HEK293T (cell line): ENCODE results near the gene MGLL.

Experiments
- CTCF ChIA-PET: fragments of 350-600 bp; formaldehyde crosslinking; extraction: SDS; loops from one replicate; lab custom pipeline; 2021; ENCODE audit warnings: antibody characterized with exemption, inconsistent platforms; lab: Yijun Ruan, JAX
- POLR2A ChIA-PET: fragments of 350-600 bp; formaldehyde crosslinking; extraction: SDS; loops from one replicate; lab custom pipeline; 2020; ENCODE audit warnings: antibody characterized with exemption, inconsistent platforms; lab: Yijun Ruan, JAX
- DNase-seq: peaks from one replicate; pipeline ENCODE4 v3.0.0; 2012; ENCODE audit warnings: mixed read lengths; ENCODE audit errors: extremely low spot score
- ARNT ChIP-seq: fragments of 450-650 bp; IDR thresholded peaks from 2 replicates; pipeline ENCODE4 v1.6.1; 2017; ENCODE audit warnings: mild to moderate bottlenecking
- BHLHE40 ChIP-seq: fragments of 450-650 bp; IDR thresholded peaks from 2 replicates; pipeline ENCODE4 v1.6.1; 2016; ENCODE audit warnings: mild to moderate bottlenecking, moderate library complexity, borderline replicate concordance
- CTBP1 ChIP-seq: fragments of 450-650 bp; IDR thresholded peaks from 2 replicates; pipeline ENCODE4 v1.6.1; 2016; ENCODE audit warnings: borderline replicate concordance
- ELF4 ChIP-seq: fragments of 450-650 bp; IDR thresholded peaks from 2 replicates; pipeline ENCODE4 v1.6.1; 2017; ENCODE audit warnings: antibody characterized with exemption
- FOXA1 ChIP-seq: fragments of 450-650 bp; IDR thresholded peaks from 2 replicates; pipeline ENCODE4 v1.6.1; 2016; ENCODE audit warnings: mild to moderate bottlenecking
- FOXK2 ChIP-seq: fragments of 450-650 bp; IDR thresholded peaks from 2 replicates; pipeline ENCODE4 v1.6.1; 2016; ENCODE audit warnings: mild to moderate bottlenecking
- FOXM1 ChIP-seq: fragments of 450-650 bp; IDR thresholded peaks from 2 replicates; pipeline ENCODE4 v1.6.1; 2017; ENCODE audit warnings: mild to moderate bottlenecking, borderline replicate concordance
- HDGF ChIP-seq: fragments of 450-650 bp; IDR thresholded peaks from 2 replicates; pipeline ENCODE4 v1.6.1; 2017; ENCODE audit warnings: antibody characterized with exemption, borderline replicate concordance
- L3MBTL2 ChIP-seq: fragments of 450-650 bp; conservative IDR thresholded peaks from 2 replicates; pipeline ENCODE4 v1.6.1; 2016; ENCODE audit warnings: mild to moderate bottlenecking
- LEF1 ChIP-seq: fragments of 450-650 bp; IDR thresholded peaks from 2 replicates; pipeline ENCODE4 v1.6.1; 2017; ENCODE audit warnings: mild to moderate bottlenecking, borderline replicate concordance
- NFRKB ChIP-seq: fragments of 450-650 bp; IDR thresholded peaks from 2 replicates; pipeline ENCODE4 v1.6.1; 2016; ENCODE audit warnings: mild to moderate bottlenecking, moderate library complexity
- PKNOX1 ChIP-seq: fragments of 450-650 bp; IDR thresholded peaks from 2 replicates; pipeline ENCODE4 v1.6.1; 2016
- SP1 ChIP-seq: fragments of 450-650 bp; IDR thresholded peaks from 2 replicates; pipeline ENCODE4 v1.6.1; 2017
- SUZ12 ChIP-seq: fragments of 450-650 bp; IDR thresholded peaks from 2 replicates; pipeline ENCODE4 v1.6.1; 2016; ENCODE audit warnings: mild to moderate bottlenecking
- TARDBP ChIP-seq: fragments of 450-650 bp; IDR thresholded peaks from 2 replicates; pipeline ENCODE4 v1.6.1; 2016
- ZNF384 ChIP-seq: fragments of 450-650 bp; IDR thresholded peaks from 2 replicates; pipeline ENCODE4 v1.6.1; 2016

Gene MGLL

GRCh38 chr3:127819086-127819485 is 3.2 kb downstream of the MGLL start:
- no peak for TF ChIP-seq PKNOX1
- no peak for TF ChIP-seq CTBP1
- TF ChIP-seq ELF4 = no peak
- no peak for TF ChIP-seq LEF1
- no peak for TF ChIP-seq ARNT
- TF ChIP-seq FOXK2 = no peak
- no peak for TF ChIP-seq SUZ12
- TF ChIP-seq FOXA1 = no peak
- TF ChIP-seq BHLHE40 = no peak
- no peak for TF ChIP-seq FOXM1
- no peak for TF ChIP-seq NFRKB
- TF ChIP-seq HDGF = no peak
- no peak for TF ChIP-seq TARDBP
- TF ChIP-seq ZNF384 = no peak
- no peak for TF ChIP-seq SP1
- TF ChIP-seq L3MBTL2 = no peak
- no peak for DNase-seq
- ChIA-PET CTCF (no interaction called here), POLR2A (no interaction called here)

DNA sequence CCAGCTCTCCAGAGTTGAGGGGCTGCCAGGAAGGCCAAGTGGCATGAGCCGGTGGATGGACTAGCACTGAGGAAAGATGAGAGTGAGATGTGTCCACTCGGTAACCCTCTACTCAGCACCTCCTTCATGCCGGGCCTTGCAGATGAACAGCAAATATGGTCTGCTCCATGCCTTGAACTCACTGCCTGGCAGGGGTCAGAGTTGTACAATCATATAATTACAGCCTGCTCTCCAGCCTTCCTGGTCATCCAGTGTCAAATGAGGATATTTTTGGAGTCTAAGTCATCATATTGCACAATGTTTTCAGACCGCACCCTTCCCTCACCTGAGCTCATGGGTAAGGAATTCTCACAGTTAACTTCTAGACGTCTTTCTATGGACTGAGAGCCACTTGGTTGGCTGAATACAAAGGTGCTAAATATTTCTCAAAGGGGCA is 4.9 kb downstream of the MGLL start:
- DNase-seq = no peak
- POLR2A ChIA-PET = no interaction called here
- CTCF ChIA-PET = no interaction called here
- no peak for TF ChIP-seq SUZ12

GRCh38 chr3:127816783-127817405 is 5.4 kb downstream of the MGLL start:
- ChIA-PET POLR2A (no interaction called here), CTCF (no interaction called here)
- no peak for TF ChIP-seq BHLHE40
- no peak for TF ChIP-seq NFRKB
- TF ChIP-seq TARDBP = no peak
- no peak for TF ChIP-seq FOXM1
- TF ChIP-seq CTBP1 = no peak
- no peak for TF ChIP-seq L3MBTL2
- TF ChIP-seq SUZ12 = no peak
- TF ChIP-seq FOXA1 = no peak
- TF ChIP-seq HDGF = no peak
- TF ChIP-seq PKNOX1 = no peak
- TF ChIP-seq FOXK2 = no peak
- no peak for TF ChIP-seq SP1
- no peak for TF ChIP-seq LEF1
- TF ChIP-seq ZNF384 = no peak
- TF ChIP-seq ARNT = no peak
- no peak for DNase-seq

DNA sequence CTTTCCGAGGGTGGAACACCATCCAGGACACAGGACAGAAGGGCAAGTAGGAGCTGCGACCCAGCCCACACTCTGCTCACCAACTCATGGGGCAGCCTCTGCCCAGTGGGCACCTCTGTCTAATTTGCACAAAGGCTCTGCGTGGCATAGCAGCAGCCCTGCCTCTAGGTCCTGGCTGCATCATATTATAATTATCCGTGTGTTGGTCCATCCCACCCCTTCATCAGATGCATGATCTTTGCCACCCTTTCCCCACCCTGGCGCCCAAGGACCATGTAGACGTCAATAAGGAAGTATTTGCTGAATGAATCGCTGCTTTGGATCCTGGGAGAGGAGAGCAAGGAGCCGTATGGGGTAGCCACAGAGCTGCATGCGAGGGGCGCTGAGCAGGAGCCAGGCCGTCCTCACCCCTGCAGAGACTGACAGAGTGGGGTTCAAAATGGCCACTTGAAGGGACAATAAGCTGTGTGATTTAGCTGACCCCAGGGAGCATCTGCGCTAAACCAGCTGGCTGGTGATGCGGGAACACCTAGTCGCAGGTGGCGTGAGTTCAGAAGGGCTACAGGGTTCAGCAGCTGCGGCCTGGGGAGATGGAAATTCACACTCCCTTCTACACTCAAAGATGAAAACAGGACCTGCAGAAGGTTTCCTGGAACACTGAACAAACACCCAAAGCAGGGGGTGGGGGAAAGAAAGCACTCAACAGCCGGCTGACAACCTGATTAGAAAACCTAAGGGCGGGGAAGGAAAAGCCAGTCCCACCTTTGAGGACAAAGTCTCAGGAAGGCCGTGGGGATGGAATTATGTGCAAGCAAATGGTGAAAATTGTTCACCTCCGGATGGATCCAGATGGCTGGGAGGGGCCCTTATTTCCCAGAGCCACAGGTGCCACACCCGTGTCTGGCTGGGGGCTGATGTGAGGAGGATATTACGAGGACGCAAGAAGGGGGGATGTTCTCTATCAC is 6.4 kb downstream of the MGLL start:
- ChIA-PET POLR2A (no interaction called here), CTCF (no interaction called here)
- no peak for DNase-seq
- TF ChIP-seq SUZ12 = no peak

GRCh38 chr3:127815001-127815400 is 7.3 kb downstream of the MGLL start:
- POLR2A ChIA-PET = no interaction called here
- TF ChIP-seq LEF1 (no peak), NFRKB (no peak), FOXM1 (no peak), FOXA1 (no peak), FOXK2 (no peak), ZNF384 (no peak), ARNT (no peak), TARDBP (no peak), PKNOX1 (no peak), CTBP1 (no peak), HDGF (no peak), SP1 (no peak), SUZ12 (no peak), BHLHE40 (no peak), L3MBTL2 (no peak), ELF4 (no peak)
- DNase-seq = no peak
- CTCF ChIA-PET = no interaction called here

GRCh38 chr3:127814325-127814781 is 8.0 kb downstream of the MGLL start:
- ChIA-PET CTCF (interaction anchor here (0.7 kb wide), 2 partner anchors 36 to 116 kb away, joined by 4 to 5 read pairs; no protein-coding TSS in a partner anchor), POLR2A (no interaction called here)
- DNase-seq = no peak
- no peak for TF ChIP-seq FOXA1
- TF ChIP-seq LEF1 = no peak
- no peak for TF ChIP-seq TARDBP
- no peak for TF ChIP-seq ARNT
- no peak for TF ChIP-seq PKNOX1
- TF ChIP-seq L3MBTL2 = no peak
- no peak for TF ChIP-seq FOXM1
